GM12864 (cell line): ENCODE data around the gene TFB1M.
"Not testable (repeated sequence)": the region's sequence is repeated elsewhere in the genome, so short reads cannot be mapped to it uniquely, and the experiment has no call there.

Experiments used
- DNase-seq: peaks from one replicate; pipeline ENCODE4 v3.0.0-alpha.2; 2011; ENCODE audit warnings: low read depth
- H3K4me3 ChIP-seq: 2 replicates; pipeline ENCODE4 v1.5.1; 2011; ENCODE audit warnings: mild to moderate bottlenecking, low read depth, low read length, control low read depth
- TF ChIP-seq, protein P1 (sequence below): IDR thresholded peaks from 2 replicates; pipeline ENCODE4 v1.5.1; 2011; ENCODE audit warnings: low read depth, mild to moderate bottlenecking, moderate library complexity, low read length, control low read depth, inconsistent platforms; ENCODE audit errors: missing control alignments

The TFB1M gene

DNA sequence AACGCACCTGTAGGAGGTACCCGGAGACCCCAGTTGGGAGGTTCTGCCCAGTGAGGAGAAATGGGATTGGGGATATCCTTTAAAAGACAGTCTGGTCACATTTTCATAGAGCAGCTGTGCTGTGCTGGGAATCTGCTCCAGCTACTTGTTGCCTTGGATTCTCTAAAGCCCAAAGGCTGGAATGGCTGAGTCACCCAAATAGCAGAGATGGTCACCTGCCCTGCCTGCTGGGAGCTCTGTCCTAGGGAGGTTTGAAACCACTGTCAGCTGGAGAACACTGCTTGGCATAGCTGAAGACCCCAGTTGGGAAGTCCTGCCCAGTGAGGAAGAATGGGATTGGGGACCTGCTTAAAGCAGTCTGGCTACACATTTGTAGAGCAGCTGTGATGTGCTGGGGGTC lies 34.8 kb upstream of the TFB1M start:
- DNase-seq, result no peak
- H3K4me3 ChIP-seq, result no peak overlapping the region
- TF ChIP-seq, protein P1, sequence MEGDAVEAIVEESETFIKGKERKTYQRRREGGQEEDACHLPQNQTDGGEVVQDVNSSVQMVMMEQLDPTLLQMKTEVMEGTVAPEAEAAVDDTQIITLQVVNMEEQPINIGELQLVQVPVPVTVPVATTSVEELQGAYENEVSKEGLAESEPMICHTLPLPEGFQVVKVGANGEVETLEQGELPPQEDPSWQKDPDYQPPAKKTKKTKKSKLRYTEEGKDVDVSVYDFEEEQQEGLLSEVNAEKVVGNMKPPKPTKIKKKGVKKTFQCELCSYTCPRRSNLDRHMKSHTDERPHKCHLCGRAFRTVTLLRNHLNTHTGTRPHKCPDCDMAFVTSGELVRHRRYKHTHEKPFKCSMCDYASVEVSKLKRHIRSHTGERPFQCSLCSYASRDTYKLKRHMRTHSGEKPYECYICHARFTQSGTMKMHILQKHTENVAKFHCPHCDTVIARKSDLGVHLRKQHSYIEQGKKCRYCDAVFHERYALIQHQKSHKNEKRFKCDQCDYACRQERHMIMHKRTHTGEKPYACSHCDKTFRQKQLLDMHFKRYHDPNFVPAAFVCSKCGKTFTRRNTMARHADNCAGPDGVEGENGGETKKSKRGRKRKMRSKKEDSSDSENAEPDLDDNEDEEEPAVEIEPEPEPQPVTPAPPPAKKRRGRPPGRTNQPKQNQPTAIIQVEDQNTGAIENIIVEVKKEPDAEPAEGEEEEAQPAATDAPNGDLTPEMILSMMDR, result no peak

DNA sequence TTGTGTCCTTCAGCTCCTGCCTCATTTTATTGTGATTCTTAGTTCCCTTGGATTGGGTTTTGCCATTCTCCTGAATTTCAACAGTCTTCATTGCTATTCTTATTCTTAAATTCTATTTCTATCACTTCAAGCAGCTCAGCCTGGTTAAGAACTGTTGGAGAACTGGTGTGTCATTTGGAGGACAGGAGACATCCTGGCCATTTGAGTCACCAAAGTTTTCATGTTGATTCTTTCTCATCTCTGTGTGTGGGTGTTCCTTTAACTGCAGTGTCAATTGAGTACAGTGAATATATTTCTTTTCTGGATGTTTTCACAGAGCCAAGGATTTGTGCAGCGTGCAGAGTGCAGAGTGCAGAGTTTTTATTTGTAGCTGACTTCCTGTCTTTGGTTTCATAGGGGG lies 33.5 kb upstream of the TFB1M start:
- no peak overlapping the region for H3K4me3 ChIP-seq
- TF ChIP-seq, protein P1, result no peak
- DNase-seq, result no peak

DNA sequence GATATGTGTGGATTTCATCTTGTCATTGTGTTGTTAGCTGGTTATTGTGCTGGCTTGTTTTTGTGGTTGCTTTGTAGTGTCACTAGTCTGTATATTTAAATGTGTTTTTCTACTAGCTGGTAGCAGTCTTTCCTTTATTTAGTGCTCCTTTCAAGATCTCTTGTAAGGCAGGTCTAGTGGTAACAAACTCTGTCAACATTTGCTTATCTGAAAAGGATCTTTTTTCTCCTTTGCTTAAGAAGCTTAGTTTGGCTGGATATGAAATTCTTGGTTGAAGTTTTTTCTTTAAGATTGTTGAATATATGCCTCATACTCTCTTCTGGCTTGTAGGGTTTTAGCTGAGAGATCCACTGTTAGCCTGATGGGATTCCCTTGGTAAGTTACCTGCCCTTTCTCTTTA lies 32.7 kb upstream of the TFB1M start:
- H3K4me3 ChIP-seq, result no peak overlapping the region
- no peak for DNase-seq
- TF ChIP-seq, protein P1, result no peak

DNA sequence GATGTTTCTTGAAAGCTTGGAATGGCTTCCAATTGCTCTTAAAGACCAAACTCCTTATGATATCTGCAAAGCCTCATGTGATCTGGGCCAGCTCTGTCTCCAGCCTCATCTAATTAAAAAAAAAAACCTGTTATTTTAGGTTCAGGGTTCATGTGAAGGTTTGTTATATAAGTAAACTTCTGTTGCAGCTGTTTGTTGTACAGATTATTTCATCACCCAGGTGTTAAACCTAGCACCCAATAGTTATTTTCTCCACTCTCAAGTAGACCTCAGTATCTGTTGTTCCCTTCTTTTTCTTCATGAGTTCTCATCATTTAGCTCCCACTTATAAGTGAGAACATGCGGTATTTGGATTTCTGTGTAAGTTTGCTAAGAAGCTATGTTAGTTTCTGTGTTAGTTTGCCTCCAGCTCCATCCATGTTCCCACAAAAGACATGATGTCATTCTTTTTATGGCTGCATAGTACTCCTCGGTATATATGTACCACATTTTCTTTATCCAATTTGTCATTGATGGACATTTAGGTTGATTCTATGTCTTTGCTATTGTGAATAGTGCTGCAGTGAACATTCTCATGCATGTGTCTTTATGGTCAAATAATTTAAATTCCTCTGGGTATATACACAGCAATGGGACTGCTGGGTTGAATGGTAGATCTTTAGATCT lies 30.2 kb upstream of the TFB1M start:
- no peak for DNase-seq
- no peak overlapping the region for H3K4me3 ChIP-seq
- TF ChIP-seq, protein P1, result no peak

DNA sequence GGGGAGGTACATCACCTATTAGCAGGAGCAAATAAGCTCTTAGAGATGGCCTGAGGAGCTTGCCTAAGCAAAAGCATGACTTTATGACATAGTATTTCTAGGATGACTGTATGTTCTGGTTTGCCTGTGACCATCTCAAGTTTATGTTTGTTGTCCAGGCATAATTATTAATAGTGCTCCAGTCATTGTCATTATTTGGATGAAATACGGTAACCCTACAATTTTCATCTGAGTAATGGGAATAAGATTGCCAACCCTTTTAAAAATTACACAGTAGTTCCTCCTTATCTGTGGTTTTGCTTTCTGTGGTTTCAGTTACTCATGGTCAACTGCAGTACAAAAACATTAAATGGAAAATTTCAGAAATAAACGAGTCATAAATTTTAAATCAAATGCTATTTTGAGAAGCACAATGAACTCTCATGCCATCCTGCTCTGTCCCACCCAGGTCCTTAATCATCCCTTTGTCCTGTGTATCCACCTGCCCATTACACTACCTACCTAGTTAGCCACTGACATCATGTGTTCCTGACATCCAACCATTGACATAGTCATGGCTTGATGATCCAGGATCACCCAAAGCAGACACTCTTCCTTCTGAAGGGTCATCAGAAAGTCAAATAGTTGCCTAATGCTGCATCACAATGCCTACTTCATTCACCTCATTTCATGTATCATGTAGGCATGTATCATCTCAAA lies 27.0 kb upstream of the TFB1M start:
- H3K4me3 ChIP-seq, result no peak overlapping the region
- no peak for DNase-seq
- TF ChIP-seq, protein P1, result no peak

DNA sequence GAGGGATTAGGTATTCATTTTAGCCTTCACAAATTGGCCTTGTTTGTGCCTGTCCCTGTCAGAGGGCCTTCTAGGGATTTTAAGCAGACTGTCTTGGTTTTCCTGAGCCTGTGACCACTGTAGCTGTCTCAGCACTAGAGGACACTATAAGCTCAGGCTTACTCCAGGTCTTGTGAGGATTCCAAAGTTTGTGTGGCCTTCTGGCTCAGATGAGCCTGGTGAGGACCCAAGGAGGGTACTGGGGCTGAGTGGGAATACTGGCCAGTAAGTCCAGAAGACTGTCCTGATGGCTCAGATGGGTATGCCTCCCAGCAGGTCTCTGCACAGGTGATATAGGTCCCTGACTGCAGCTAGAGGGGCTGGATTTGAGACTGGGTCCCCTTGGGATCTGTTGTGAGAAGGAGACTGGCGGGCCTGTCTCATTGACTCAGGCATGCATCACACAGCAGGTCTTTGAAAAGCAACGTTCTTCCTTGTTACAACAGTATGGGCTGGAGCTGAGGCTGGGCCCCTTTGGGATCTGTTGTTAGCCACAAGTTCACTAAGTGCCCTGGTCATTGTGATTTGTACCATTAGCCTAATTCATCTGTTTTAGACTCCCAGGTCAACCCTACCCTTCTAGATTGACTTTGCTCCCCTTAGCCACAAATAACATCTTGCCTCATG lies 26.3 kb upstream of the TFB1M start:
- TF ChIP-seq, protein P1, result peak; percentile 56
- no peak overlapping the region for H3K4me3 ChIP-seq

DNA sequence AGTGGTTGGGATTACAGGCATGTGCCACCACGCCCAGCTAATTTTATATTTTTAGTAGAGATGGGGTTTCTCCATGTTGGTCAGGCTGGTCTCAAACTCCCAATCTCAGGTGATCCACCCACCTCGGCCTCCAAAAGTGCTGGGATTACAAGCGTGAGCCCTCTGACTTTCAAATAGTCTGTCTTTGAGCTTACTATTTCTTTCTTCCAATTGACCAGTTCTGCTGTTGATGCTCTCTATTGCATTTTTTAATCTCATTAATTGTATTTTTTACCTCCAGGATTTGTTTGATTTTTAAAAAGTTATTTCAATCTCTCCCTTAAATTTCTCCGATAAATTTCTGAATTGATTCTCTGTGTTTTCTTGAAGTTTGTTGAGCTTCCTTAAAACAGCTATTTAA lies 25.6 kb upstream of the TFB1M start:
- not testable (repeated sequence) for H3K4me3 ChIP-seq, DNase-seq

More for the DNA sequence above, 26.3 kb upstream of the TFB1M start:
- DNase-seq, result no peak

DNA sequence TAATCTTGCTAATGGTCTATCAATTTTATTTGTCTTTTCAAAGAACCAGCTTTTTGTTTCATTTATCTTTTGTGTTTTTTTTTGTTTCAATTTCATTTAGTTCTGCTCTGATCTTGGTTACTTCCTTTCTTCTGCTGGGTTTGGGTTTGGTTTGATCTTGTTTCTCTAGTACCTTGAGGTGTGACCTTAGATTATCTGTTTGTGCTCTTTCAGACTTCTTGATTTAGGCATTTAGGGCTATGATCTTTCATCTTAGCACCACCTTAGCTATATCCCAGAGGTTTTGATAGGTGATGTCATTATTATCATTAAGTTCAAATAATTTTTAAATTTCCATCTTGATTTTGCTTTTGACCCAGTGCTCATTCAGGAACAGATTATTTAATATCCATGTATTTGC lies 24.0 kb upstream of the TFB1M start:
- not testable (repeated sequence) for H3K4me3 ChIP-seq, DNase-seq
